Brain pericyte (primary cell): ENCODE results near the gene OR10H1.
A peak's percentile ranks its signal among the peaks of the same experiment; 100 is the strongest.
"Not testable (repeated sequence)": the region's sequence is repeated elsewhere in the genome, so short reads cannot be mapped to it uniquely, and the experiment has no call there.

ENCODE experiments used
- DNase-seq: peaks from one replicate; pipeline ENCODE4 v3.0.0-alpha.2; 2012; ENCODE audit warnings: low read depth, low spot score

OR10H1 gene, protein sequence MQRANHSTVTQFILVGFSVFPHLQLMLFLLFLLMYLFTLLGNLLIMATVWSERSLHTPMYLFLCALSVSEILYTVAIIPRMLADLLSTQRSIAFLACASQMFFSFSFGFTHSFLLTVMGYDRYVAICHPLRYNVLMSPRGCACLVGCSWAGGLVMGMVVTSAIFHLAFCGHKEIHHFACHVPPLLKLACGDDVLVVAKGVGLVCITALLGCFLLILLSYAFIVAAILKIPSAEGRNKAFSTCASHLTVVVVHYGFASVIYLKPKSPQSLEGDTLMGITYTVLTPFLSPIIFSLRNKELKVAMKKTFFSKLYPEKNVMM

DNA sequence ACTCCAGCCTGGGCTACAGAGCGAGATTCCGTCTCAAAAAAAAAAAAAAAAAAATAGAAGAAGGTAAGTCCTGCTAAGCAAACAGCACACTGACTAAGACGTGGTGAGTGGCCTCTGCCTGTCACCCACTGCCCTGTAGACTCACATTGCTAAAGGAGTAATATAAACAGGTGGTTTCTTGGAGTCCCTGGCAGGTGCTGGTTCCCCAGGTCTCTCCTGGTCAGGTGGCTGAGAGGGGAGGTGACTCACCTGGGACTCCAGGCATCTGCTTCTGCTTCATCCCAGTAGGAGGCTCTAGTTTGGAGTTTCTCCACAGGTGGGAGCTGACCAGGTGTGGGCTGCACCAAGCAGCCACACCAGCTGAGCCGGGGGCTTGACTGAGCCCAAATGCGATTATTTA lies at the start of gene OR10H1:
Gene OR10H1 (minus strand): TSS at position 359 of the 400 bp plus-strand sequence. CDS start 7,627 bp downstream, outside the sequence.
- no peak for DNase-seq

DNA sequence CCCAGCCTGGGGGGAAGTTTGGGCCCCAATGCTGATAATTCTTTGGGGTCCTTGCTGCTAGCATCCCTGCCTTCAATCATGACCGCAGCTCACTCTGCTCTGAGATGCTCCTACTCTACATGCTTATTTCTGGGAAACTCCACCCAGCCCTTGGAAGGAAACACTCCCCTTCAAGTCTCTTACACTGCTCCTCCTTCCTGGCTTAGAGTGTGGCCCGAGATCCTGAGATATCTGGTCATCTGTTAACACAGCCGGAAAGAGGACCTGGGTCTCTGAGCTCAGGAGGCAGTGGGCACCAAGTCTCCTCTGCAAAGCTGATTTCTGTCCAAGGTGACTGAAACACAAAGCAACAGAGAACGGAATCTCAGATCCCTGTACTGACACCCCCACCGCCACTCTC lies 49.4 kb upstream of the OR10H1 start:
- DNase-seq = no peak

DNA sequence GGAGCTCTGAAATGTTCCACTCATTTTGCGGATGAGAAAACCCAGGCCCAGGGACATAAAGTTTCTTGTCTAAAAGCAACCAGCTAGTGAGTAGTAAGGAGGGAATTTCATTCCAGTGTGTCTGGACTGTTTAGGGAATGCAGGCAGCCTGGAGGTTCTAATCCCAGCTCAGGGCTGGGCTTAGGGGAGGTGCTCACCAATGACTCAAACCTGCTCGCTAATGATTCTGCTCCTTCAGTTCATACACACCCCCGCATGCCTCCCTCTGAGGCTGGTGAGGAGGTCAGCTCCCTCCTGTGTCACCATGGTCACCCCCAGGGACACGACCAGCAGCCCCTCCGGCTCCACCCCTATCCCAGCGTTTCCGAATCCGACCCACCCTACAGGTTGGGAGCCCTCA lies 47.8 kb upstream of the OR10H1 start:
- DNase-seq = no peak

DNA sequence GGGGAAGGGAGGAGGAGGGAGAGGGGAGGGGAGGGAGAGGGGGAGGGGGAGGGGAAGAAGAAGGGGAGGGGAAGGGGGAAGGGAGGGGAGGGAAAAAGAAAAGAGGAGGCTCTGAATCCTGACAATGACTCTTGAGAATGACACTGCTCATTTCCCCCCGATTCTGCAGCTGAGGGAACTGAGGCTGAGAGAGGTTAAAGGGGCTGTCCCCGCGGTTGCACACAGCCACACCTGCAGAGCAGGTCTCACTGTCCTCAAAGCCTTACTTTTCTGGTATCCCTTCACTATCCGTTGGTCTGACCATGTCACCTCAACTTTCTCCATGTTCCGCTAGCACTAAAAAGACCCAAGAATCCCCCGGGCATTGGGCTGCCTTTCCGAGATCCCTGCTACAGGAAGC lies 47.0 kb upstream of the OR10H1 start:
- no peak for DNase-seq

DNA sequence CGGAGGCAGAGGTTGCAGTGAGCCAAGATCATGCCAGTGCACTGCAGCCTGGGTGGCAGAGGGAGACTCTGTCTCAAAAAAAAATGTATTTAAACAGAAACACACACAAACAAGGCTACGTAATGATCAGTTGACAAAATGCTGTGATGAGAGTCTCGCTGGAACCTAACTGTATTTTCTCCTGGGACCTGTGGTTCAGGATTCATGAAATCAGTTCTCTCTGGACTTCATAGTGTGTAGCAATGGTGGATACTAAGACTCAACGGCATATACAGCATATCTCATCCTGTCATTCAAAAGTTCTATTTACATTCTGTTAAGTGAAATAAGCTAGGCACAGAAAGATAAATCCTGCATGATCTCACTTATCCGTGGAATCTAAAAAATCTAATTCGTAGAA lies 45.1 kb upstream of the OR10H1 start:
- DNase-seq = no peak

DNA sequence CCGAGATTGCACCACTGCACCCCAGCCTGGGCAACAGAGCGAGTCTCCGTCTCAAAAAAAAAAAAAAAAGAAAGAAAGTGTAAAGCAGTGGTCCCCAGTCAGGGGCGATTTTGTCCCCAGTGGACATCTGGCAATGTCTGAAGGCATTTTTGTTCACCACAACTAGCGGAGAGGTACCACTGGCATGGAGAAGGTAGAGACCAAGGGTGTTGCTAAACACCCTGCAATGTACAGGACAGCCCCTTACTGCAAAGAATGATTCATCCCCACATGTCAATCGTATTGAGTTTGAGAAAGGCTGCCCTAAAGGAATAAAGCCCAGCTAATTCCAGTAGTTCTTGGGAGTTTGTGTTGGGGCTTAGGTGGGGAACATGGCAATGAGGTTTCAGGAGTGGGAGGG lies 43.7 kb upstream of the OR10H1 start:
- DNase-seq = no peak

DNA sequence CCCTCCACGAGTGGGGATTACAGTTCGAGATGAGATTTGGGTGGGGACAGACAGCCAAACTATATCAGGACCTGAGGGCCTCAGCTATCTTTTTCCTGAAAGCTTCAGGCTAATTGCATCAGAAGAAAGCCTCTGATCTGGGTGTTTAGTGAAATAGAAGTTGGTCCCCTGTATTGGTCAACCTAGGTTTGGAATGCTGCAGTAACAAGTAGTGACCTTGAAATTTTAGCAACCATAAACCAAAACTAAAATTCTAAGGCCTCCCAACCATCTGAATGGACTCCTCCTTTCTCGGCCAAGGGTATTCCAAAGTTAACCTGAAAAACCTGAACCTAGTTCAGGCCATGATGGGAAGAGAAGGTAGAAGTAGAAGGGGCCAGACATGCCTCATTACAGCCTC lies 34.9 kb upstream of the OR10H1 start:
- DNase-seq = no peak

DNA sequence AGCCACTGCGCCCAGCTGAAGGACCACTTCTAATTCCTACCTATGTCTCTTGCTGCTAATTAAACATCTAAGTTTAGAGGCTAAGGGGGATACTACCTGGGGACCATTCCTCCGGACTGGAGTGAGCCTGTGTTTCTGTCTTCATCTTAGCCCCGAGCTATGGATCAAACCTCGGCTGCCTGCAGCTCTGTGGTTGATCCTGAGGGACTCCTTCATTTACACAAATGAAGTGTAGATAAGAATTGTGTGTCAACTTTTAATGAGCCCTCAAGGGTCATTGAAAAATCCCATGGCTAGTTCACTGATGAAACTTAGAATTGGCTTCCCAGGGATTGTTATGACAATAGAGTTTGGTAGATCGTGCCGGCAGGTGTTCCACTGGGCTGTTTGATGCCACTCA lies 31.5 kb upstream of the OR10H1 start:
- no peak for DNase-seq

DNA sequence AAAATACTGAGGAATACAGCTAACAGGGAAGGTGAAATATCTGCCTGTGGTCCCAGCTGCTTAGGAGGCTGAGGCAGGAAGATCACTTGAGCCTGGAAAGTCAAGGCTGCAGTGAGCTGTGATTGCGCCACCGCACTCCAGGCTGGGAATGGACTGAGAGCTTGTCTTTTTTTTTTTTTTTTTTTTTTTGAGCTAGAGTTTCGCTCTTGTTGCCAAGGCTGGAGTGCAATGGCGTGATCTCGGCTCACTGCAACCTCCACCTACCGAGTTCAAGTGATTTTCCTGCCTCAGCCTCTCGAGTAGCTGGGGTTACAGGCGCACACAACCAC lies 28.4 kb upstream of the OR10H1 start:
- DNase-seq = not testable (repeated sequence)

DNA sequence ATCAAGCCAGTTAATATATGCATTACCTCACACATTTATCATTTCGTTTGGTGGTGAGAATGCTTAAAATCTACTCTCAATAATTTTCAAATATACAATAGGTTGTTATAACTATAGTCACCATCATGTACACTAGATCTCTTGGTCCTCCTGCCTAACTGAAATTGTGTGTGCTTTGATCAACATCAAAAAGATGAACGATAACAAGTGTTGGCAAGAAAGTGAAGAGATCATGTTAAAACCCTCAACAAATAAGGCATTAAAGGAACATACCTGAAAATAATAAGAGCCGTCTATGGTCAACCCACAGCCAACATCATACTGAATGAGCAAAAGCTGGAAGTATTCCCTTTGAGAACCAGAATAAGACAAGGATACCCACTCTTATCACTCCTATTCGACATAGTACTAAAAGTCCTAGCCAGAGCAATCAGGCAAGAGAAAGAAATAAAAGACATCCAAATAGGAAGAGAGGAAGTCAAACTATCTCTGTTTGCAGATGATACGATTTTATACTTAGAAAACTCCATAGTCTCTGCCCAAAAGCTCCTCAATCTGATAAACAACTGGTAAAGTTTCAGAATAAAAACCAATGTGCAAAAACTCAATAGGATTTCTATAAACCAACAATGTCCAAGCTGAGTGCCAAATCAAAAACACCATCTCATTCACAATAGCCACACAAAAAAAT lies 27.9 kb upstream of the OR10H1 start:
- DNase-seq = no peak

DNA sequence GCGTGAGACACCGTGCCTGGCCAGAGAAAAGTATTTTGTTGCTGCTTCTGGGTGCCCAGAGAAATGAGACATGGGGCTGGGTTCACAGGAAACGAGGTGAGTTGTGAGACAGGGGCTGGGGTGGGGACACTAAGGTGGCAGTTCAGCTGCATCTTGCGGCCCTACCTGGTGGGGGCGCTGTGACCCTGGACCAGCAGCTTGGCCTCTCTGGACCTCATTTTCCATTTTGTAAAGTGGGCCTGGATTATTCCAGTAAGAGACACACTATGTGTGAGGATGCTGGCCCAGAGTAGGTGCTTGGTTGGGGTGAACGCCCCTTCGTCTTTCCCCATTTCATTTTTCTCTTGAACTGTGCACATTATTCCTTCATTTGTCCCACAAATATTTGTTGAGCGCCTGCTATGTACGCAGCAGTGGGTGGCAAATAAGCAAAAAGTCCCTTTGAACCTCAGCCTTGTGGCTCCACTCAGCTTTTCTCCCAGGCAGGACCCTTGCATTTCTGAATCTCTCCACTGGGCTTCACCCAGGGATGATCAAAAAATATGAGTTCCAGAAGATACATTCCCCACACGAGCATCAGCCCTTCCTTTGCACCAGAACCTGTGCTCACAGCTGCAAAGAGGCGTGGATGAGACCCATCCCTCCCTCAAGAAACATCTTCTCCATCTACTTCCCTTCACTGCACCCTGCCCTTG lies 26.6 kb upstream of the OR10H1 start:
- no peak for DNase-seq

DNA sequence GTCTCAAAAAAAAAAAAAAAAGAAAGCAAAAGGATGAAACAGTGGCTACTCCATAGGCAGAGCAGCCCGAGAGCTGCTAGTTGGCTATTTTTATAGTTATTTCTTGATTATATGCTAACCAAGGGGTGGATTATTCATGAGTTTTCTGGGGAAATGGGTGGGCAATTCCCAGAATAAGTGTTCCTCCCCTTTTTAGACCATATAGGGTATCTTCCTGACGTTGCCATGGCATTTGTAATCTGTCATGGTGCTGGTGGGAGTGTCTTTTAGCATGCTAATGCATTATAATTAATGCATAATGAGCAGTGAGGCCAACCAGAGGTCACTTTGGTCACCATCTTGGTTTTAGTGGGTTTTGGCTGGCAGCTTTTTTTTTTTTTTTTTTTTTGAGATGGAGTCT lies 25.4 kb upstream of the OR10H1 start:
- DNase-seq = no peak

DNA sequence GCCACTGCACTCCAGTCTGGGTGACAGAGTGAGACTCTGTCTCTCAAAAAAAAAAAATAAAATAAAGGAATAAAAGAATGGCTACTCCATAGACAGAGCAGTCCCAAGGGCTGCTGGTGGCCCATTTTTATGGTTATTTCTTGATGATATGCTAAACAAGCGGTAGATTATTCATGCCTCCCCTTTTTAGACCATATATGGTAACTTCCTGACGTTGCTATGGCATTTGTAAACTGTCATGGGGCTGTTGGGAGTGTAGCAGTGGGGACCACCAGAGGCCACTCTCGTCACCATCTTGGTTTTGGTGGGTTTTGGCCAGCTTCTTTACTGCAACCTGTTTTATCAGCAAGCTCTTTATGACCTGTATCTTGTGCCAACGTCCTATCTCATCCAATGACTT lies 24.4 kb upstream of the OR10H1 start:
- DNase-seq = not testable (repeated sequence)

DNA sequence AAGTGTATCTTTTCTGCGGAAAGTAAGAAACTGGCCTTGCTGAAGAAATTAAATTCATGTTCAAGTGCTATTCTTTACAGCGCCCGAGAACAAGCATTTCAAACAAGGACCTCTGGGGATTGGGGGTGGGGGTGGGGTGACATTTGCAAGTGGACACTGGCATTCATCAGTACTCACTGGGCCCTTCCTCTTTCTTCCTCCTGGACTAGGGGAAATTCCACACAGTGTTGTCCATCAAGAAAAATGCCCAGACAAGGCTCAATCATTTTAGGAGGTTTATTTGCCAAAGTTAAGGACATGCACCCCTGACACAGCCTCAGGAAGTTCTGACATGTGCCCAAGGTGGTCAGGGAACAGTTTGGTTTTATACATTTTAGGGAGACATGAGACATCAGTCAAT lies 22.9 kb upstream of the OR10H1 start:
- no peak for DNase-seq

DNA sequence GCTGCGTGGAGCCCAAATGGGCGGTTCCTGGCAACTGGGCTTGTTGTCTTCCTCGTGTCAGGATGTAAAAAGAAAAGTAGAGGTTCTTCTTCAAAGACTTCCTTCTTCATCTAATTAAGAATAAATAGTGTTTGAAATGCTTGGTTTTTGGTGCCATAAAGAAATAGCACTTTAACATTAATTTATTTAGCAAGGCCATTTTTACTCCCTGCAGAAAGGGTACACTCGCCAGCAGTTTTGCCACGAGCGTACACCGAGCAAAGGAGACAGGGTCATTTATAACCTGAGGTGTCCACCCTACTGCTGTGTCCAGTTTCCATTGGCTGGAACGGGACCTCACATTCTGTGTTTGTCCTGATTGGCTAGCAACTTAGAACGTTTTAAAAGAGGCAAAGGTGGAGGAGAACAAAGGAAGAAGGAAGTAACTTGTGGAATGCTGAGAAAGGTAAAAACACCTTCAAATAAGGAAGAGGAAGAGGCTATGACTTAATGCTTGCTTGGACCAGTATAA lies 21.8 kb upstream of the OR10H1 start:
- DNase-seq = no peak

DNA sequence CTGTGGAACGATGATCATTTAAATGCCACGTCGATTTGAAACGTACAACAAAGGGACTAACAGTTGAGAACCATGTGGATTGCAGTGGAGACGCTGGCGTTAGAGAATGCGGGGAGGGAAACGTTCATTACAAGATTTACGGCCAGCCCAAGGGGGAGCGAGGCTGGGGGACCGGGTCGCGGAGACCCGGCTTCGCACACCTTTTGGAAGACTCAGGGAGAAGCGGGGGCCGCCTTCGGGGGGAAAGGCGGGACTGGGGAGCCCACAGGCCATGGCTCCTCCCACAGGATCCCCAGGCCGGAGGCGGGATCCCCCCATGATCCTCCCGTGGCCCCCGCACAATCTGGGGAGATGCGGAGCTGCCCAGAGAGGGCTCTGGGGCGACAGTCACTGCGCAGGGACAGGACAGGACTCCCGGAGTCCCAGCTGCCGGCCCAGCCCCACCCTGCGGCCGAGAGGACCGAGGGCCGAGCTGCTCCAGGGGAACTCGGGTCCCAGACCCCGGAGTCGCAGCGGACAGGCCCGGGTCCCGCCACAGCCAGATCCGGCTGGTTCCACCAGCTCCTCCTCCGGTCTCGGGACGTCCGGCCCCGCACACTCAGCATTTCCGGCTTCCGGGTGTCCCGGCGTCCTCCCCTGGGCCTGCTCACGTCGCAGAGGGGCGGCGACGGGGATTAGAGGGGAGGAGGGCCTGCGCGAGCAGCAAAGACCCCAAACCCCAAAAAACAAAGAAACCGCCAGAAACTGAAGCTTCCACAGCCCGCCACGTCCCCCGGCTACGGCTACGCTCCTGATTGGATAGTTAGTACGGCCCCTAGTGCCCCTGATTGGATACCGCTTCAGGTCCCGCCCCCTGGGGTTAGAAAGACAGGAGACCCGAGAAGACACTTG lies 21.1 kb upstream of the OR10H1 start:
- DNase-seq = peak; percentile 24

DNA sequence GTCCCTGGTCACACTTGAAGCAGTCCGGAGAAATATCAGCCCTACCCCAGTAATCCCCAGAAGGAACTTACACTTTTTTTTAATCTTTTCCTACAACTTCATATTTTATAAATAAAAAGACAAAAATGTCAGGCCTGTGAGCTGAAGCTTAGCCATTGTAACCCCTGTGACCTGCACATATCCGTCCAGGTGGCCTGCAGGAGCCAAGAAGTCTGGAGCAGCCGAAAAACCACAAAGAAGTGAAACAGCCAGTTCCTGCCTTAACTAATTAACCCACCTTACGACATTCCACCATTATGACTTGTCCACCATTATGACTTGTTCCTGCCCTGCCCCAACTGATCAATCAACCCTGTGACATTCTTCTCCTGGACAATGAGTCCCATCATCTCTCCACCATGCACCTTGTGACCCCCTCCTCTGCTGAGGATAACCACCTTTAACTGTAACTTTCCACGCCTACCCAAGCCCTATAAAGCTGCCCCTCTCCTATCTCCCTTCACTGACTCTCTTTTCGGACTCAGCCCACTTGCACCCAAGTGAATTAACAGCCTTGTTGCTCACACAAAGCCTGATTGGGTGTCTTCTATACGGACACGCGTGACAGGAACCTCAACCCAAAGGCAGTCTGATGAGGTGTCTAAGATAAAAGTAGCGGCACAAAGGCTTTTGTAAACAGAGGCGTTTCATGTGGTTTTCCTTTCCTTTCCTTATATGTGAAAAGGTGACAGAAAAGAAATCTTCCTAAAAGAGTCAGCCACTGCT lies 20.3 kb upstream of the OR10H1 start:
- not testable (repeated sequence) for DNase-seq

DNA sequence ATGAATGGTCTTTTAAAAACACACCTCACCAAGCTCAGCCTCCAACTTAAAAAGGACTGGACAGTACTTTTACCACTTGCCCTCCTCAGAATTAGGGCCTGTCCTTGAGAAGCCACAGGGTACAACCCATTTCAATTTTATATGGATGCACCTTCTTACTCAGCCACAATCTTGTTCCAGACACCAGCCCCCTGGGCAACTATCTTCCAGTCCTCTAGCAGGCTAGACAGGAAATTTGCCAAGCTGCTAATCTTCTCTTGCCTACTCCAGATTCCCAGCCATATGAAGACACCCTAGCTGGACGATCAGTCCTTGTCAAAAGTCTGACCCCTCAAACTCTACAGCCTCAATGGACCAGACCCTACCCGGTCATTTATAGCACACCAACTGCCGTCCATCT lies 18.8 kb upstream of the OR10H1 start:
- not testable (repeated sequence) for DNase-seq

DNA sequence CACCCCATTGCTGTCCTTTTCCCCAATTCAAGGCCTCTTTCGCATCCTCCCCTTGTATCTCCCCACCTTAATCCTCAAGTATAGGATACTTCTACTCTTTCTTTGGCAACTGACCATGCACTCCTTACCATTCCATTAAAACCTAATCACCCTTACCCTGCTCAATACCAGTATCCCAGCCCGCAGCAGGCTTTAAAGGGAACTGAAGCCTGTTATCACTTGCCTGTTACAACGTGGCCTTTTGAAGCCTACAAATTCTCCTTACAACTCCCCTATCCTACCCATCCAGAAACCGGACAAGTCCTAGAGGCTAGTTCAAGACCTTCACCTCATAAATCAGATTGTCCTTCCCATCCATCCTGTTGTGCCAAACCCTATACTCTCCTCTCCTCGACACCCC lies 16.2 kb upstream of the OR10H1 start:
- no peak for DNase-seq

DNA sequence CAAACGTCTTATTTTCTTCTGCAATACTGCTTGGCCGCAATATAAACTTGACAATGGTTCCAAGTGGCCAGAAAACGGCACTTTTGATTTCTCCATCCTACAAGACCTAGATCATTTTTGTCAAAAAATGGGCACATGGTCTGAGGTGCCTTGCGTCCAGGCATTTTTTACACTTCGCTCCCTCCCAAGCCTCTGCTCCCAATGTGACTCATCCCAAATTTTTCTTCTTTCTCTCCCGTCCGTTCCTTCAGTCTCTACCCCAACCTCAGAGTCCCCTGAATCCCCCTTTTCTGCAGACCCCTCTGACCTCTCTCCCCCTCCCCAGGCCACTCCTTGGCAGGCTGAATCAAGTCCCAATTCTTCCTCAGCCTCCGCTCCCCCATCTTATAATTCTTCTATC lies 14.3 kb upstream of the OR10H1 start:
- DNase-seq = no peak

DNA sequence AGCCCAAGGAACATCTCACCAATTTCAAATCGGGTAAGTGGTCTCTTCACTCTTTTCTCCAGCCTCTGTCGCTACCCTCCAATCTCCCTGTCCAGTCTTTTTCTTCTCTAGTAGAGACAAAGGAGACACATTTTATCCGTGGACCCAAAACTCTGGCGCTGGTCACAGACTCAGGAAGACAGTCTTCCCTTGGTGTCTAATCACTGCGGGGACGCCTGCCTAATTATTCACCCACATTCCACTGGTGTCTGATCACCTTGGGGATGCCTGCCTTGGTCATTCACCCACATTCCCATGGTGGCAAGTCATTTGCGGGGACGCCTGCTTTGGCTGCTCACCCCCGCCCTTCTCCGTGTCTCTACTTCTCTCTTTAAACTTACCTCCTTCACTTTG lies 13.8 kb upstream of the OR10H1 start:
- no peak for DNase-seq
